OCI-LY1 (cell line): ENCODE data around the gene CHAF1A.

Source experiments
- EZH2 ChIP-seq: fragments of 200-600 bp; sonication (generic), shearing (Covaris generic); IDR thresholded peaks from 2 replicates; pipeline ENCODE4 v1.8.0; 2017; ENCODE audit warnings: borderline replicate concordance, mixed run types, mild to moderate bottlenecking, antibody characterized with exemption, low read length, moderate library complexity, mixed read lengths
- TF ChIP-seq, protein P1 (sequence below): fragments of 200-600 bp; sonication (generic), shearing (Covaris generic); IDR thresholded peaks from 2 replicates; pipeline ENCODE4 v1.5.1; 2017; ENCODE audit warnings: mild to moderate bottlenecking, antibody characterized with exemption, low read length, moderate library complexity, mixed read lengths

DNA sequence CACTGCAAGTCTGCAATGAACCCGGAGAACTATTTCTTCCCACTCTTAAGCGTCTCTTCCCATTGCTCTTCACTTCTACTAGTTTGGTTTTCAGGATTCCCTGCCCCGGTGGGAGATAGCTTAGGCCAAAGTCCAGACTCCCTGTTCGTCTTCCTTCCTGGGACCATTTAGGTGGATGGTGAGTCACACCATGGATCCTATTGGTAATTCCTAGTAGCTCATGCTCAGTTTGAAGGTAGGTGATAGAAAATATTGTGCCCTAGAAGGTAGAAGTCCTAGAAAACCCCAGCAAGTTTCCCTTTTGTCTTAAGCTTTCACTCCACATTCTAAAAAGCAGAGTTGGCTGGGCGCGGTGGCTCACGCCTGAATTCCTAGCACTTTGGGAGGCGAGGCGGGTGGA lies 13.8 kb downstream of the CHAF1A start:
- TF ChIP-seq, protein P1, sequence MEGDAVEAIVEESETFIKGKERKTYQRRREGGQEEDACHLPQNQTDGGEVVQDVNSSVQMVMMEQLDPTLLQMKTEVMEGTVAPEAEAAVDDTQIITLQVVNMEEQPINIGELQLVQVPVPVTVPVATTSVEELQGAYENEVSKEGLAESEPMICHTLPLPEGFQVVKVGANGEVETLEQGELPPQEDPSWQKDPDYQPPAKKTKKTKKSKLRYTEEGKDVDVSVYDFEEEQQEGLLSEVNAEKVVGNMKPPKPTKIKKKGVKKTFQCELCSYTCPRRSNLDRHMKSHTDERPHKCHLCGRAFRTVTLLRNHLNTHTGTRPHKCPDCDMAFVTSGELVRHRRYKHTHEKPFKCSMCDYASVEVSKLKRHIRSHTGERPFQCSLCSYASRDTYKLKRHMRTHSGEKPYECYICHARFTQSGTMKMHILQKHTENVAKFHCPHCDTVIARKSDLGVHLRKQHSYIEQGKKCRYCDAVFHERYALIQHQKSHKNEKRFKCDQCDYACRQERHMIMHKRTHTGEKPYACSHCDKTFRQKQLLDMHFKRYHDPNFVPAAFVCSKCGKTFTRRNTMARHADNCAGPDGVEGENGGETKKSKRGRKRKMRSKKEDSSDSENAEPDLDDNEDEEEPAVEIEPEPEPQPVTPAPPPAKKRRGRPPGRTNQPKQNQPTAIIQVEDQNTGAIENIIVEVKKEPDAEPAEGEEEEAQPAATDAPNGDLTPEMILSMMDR, result no peak
- TF ChIP-seq EZH2, result no peak
